HepG2 (cell line): Measurements from ENCODE around the gene CAPN11. TPM values are rescaled to one million over a fixed set of nuclear protein-coding genes. Genes with fewer than 3 reads are reported as not detected.

Source experiments
- GLI4 ChIP-seq: sonication (generic); formaldehyde crosslinking; IDR thresholded peaks from 2 replicates; pipeline ENCODE4 v1.5.1; 2020; ENCODE audit warnings: missing genetic modification reagents, mild to moderate bottlenecking, moderate library complexity, borderline replicate concordance
- MXD1 ChIP-seq: sonication (generic); formaldehyde crosslinking; IDR thresholded peaks from 2 replicates; pipeline ENCODE4 v1.4.0; 2020; ENCODE audit warnings: mild to moderate bottlenecking, missing genetic modification reagents
- NR3C1 ChIP-seq: sonication (generic); formaldehyde crosslinking; IDR thresholded peaks from 2 replicates; pipeline ENCODE4 v1.4.0; 2020; ENCODE audit warnings: missing genetic modification reagents
- PREB ChIP-seq: sonication (generic); formaldehyde crosslinking; IDR thresholded peaks from 2 replicates; pipeline ENCODE4 v1.4.0; 2020; ENCODE audit warnings: missing genetic modification reagents
- ZNF24 ChIP-seq: fragments of 450-650 bp; IDR thresholded peaks from 2 replicates; pipeline ENCODE4 v1.6.1; 2017; ENCODE audit warnings: antibody characterized with exemption, mild to moderate bottlenecking
- ZNF574 ChIP-seq: sonication (generic); formaldehyde crosslinking; IDR thresholded peaks from 2 replicates; pipeline ENCODE4 v1.4.0; 2020; ENCODE audit warnings: missing genetic modification reagents
- ZNF615 ChIP-seq: sonication (generic); formaldehyde crosslinking; IDR thresholded peaks from 2 replicates; pipeline ENCODE4 v1.5.0; 2020; ENCODE audit warnings: mild to moderate bottlenecking, missing genetic modification reagents, borderline replicate concordance
- ZNF670 ChIP-seq: sonication (generic); formaldehyde crosslinking; IDR thresholded peaks from 2 replicates; pipeline ENCODE4 v1.8.0; 2022; ENCODE audit warnings: mild to moderate bottlenecking, missing genetic modification reagents, borderline replicate concordance
- ZNF737 ChIP-seq: sonication (generic); formaldehyde crosslinking; IDR thresholded peaks from 2 replicates; pipeline ENCODE4 v1.5.0; 2020; ENCODE audit warnings: missing genetic modification reagents, mild to moderate bottlenecking, borderline replicate concordance
- ZSCAN5A ChIP-seq: sonication (generic); formaldehyde crosslinking; IDR thresholded peaks from 2 replicates; pipeline ENCODE4 v1.8.0; 2022; ENCODE audit warnings: mild to moderate bottlenecking, missing genetic modification reagents, borderline replicate concordance
- polyA plus RNA-seq, 8 experiments: library from polyadenylated mRNA; depleted of rRNA in 3 of 8; stranded (reverse) in 7 of 8; unstranded in 1 of 8; fragments of >200 nt; fragmentation: Illumina TruSeq in 4 of 8; extraction: Trizol in 4 of 8; gene quantifications; 2 replicates each; pipeline versions ENCODE4 v1.2.1 to v1.2.3, GENCODE V29; 2011 to 2016; ENCODE audit warnings: low read depth in 4 of 8, missing spikeins in 1 of 8, mixed read lengths in 1 of 8; ENCODE audit not compliant: insufficient read depth in 1 of 8
- total RNA-seq, 5 experiments: library from RNA; depleted of rRNA; stranded (reverse); fragments of >200 nt; fragmentation: Illumina TruSeq; extraction: Trizol; gene quantifications; 2 replicates each; pipeline ENCODE4 v1.2.3, GENCODE V29; 2016; ENCODE audit warnings: low read depth in 1 of 5

The CAPN11 gene
- total and polyA plus RNA-seq, 2 of the 13 experiments (the other 11 are each of a cell fraction or from before 2014, with no cell fraction given): 0.07 to 0.11 TPM

DNA sequence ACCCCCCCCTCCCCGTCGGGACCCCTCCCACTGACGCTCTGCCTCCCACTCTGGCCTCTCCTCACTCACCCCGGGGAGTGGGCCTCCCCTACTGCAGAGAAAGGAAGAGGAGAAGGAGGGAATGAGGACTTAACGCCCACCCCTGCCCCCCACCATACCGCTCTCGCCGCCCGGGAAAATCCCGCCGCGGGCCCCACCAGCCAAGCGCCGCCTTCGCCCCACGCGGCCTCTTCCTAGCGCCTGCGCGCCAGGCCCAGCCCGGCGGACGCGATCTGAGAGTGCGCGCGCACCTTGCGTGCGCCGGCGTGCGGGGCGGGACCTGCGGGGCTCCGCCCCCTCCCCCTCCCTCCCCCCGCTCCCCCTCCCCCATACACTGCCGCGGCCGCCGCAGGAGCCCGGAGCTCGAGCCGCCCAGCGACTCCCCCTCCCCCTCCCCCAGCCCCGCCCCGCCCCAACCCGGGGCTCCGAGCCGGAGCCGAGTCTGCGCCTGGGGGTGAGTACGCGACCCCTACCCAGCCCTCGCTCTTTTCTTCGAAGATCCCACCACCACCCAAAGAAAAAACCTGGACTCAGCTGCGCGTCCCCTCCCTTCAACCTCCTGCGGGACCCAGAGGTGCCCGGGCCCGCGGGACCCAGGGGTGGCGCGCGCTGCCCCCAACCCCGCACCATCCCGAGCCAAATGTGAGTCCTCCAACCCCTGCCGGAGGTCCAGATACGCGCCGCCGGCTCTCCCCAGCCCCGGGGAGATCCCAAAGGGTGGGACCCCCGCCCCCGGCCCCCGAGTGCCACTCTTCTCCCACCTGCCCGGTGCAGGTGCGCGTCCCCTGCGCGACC is 31.2 kb upstream of the CAPN11 start, which contains the start of the genes MRPL14 and TMEM63B (continued):
- peak; percentile 21; the same call in 1 of the 2 replicates for TF ChIP-seq MXD1 (CRISPR knock-in tag)
- TF ChIP-seq ZNF670 (CRISPR knock-in tag): no peak
- TF ChIP-seq NR3C1 (CRISPR knock-in tag): no peak
- no peak for TF ChIP-seq ZNF615 (CRISPR knock-in tag)
- TF ChIP-seq ZNF737 (CRISPR knock-in tag): no peak
- TF ChIP-seq GLI4 (CRISPR knock-in tag): no peak
- no peak for TF ChIP-seq ZSCAN5A (CRISPR knock-in tag)
- TF ChIP-seq PREB (CRISPR knock-in tag): no peak
- peak; percentile 65 for TF ChIP-seq ZNF574
- no peak for TF ChIP-seq ZNF24
- TF ChIP-seq, all 625 proteins: peak for 122
